ENCODE data around the gene EAPP.

- TF ChIP-seq POLR2AphosphoS5 (IDR thresholded peaks at IDR 0.05; ENCODE audit: low read depth, low read length) (no peak), EZH2 (IDR thresholded peaks at IDR 0.05) (no peak), CTCF (IDR thresholded peaks at IDR 0.05 in 2 of 3, conservative IDR thresholded peaks at IDR 0.05 in 1 of 3; ENCODE audit: borderline replicate concordance in 1 of 3, insufficient read depth in 1 of 3, low read depth in 2 of 3, low read length in 2 of 3) (no peak), ELF1 (IDR thresholded peaks at IDR 0.05; ENCODE audit: borderline replicate concordance, low read depth) (no peak), POLR2A (IDR thresholded peaks at IDR 0.05; ENCODE audit: borderline replicate concordance, extremely low read depth, insufficient read depth, insufficient read length) (no peak), SP1 (IDR thresholded peaks at IDR 0.05; ENCODE audit: low read depth) (no peak), ZFX (IDR thresholded peaks at IDR 0.05) (no peak), CEBPB (IDR thresholded peaks at IDR 0.05; ENCODE audit: low read depth) (no peak), FOSL1 (IDR thresholded peaks at IDR 0.05; ENCODE audit: low read depth) (no peak), REST (IDR thresholded peaks at IDR 0.05; ENCODE audit: low read depth) (no peak)
These were observed 40.9 kb upstream of the EAPP start for GRCh38 chr14:34580381-34580780.
